Stimulated activated CD4-positive, alpha-beta T cell treated with anti-CD3 and anti-CD28 coated beads, Interleukin-12 subunit alpha, Interleukin-12 subunit beta, amount 100 ng/mL, for 24 hours (primary cell): ENCODE results near the gene NHSL2.
"Not testable (repeated sequence)": the region's sequence is repeated elsewhere in the genome, so short reads cannot be mapped to it uniquely, and the experiment has no call there.

ENCODE experiments used
- DNase-seq, 2 experiments: peaks; one replicate each; pipeline ENCODE4 v3.0.0-alpha.2; 2020; ENCODE audit warnings: low read depth in 2 of 2

Gene NHSL2

DNA sequence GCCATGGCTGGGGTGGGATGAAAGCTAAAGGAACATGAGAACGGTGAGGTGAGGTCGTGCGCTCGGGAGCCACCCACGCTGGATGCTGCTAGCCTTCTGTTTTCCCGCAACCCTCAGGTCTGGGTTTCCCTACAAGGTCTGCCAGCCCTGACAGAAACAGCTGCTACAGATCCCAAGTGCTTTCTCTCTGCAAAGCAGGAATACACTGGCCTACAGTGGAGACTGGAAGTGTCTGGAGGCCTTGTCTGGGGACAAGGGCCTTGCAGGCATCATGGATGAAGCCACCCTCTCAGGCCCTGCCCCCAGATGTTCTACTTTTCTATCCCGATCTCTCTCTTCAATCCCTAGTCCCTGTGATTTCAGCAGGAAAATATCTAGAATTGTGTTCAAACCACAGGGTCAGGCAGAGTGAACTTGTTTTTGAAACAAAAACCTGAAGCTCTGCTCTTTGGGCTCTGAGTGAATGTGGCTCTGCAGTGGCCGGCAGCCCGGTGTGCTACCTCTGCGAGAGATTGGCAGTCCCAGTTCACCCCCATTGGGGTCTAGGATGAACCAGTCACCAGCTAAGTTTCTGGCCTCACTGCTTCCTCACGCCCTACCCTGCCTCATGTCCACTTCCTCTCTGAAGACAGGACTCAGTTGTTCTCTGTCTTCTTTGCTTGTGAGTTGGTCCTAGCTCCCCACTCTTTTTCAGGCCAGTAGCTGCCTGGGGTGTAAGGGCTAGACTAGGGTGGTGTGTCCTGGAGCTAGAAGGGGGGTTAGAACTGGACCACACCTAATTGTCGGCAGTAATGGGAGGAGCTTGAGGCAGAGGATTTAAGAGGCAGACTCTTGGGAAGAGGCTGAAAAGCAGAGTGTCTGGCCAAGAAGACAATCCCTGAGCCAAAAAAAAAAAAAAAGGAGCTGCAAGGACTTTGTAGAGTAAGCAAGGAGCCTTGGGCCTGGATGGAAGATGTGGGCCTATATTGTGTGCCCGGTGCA is 131.5 kb downstream of the NHSL2 start:
- no peak for DNase-seq

DNA sequence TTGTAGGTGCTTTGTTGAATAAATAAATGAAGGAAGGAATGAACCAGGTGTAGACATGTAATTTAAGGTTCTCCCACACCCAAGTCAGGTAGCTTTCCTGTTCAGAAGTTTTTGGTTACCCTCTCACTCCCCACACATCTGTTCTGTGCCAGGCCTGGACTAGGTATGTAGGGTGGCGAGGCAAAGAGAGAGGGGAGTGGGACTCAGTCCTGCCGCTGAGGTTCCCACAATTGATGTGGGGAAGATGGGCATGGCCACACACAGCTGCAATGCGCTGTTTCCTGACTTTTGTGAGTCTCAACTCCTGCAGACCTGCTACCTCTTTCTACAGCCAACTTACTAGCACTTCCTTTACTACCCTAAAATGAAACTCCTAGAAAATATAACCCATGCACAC is 132.2 kb downstream of the NHSL2 start:
- no peak for DNase-seq

DNA sequence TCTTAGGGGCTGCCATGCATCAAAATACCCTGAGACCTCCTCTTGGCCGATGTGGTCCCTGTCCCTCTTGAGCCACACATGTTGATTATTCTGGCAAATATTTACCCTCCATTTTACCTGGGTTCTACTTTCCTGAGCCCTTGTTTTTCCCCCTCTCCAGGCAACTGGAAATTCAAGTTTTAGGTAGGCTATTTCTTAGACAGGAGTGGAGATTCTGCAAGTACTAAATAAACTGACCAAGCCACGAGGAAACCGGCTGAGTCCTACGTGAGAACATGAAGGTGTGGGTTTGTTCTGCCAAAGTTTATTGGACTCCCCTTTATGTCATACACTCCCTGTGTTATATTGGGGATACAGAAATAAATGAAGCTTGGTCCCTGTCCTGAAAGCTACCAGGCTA is 133.0 kb downstream of the NHSL2 start:
- DNase-seq = no peak

DNA sequence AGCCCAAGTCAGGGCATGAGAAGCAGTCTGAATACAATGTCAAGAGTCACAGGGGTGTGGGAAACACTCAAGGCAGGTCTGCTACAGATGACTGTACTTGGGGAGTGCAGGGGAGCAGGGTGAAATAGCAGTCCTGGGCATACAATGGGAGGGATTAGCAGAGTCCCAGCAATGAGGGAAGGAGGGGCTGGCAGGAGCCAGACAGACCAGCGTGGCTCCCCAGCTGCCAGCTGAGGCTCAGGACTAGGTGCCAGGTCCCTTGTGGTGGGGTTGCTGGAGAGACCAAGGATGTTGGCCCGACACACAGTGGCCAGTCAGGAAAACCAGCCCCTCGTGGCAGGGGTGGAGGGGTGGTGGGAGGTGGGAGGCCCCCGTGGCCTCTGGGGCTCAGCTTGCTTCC is 134.5 kb downstream of the NHSL2 start:
- DNase-seq = no peak

DNA sequence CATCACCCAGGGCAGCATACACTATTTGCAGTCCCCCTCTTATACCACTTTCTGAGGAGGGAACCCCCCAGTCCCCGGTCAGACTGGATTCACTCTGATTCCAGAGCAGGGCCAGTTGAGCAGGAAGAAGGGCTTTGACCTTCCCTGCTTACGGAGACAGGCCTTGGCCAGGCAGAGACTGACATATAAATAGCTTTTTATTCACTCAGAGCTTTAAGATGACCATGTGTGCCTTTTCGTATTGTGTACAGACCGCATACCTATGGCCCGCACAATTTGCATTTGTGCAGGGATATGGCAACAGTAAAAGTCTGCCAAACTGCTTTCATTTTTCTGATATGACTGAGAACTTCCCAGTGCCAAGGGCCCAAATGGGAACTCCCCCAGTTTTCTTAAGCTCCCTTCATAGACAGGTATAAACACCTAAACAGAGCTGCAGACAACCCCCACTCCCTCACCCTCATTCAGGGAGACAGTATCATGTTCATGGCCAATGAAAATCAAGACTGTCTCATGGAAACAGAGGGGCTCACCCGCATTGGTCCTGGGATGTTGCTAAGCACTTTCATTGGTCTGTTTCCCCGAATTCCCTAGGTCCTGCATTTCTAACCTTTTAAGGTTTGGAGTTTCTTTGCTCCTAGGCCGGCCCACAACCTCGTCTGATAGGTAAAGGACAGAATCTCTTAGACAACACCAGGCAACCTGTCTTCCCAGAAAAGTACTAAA is 135.1 kb downstream of the NHSL2 start:
- DNase-seq = no peak

DNA sequence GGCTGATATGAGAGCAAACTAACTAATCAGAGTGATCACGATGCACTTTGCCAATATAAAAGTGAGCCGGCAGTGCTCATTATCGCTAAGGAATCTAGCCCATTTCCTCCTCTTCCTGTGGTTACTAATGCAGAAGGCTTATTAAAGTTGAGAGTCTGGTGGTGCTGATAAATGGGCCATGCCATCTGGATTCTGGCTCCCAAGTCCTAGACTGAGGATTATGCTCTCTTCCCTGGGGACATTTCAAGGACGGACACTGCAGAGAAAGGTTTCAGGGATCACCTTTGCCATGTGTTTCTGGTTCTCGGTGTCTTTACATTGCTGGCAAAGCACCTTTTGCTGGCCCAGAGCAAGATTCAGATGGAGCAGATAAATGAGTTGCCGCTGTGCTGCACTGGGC is 135.8 kb downstream of the NHSL2 start:
- no peak for DNase-seq

DNA sequence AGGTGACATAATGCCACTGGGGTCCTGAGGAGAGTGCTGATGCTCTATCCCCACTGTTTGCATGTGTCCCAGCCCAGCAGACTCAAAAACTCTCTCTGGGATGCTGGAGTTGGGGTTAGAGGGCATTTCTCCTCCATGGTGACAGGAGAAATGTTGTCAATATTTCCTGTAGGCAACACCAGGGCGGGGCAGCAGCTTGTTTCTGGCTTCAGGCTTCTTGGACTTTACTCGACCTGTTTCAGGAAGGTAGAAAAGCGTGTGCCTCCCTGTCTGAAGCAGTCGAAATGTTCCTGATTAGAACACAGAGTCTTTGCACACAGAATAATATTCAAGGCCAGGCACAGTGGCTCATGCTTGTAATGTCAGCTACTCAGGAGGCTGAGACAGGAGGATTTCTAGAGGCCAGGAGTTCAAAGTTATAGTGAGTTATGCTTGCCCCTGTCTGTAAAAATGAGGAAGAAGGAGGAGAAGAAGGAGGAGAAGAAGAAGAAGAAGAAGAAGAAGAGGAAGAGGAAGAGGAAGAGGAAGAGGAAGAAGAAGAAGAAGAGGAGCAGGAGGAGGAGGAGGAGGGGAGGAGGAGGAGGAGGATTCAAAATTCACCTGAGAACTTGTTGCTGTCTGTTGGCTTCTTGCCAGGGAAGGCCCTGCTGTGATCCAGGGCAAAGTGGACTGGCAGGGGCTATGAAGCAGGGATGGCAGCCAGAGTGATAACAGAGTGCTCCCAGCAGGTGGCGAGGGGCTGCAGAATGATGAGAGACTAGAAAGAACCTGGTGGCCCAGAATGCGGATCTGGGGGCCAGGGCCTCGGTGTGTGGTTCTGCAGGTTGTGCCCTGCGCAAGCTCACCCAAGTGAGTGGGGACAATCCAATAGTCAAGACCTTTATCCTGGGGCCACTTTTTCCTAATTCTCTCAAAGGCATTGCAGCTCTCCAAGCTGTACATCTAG is 138.1 kb downstream of the NHSL2 start:
- no peak for DNase-seq

DNA sequence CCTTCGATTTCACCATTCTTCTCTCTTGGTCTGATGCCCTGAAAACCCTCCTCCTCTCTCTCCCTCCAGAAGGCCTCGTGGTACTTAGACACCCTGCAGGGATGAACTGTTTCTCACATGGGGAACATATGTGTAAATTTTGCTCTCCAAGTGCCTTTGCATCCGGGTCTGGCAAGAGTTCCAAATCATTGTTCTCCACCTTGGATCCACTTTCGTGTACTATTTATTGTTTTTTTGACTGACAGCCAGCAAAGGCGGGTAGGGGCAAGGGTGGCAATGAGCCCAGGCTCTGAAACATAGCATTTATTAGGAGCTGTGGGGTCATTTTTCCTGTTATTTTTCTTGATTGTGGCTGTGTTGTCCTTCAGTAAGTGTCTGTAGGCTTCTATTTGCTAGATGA is 139.4 kb downstream of the NHSL2 start:
- no peak for DNase-seq

DNA sequence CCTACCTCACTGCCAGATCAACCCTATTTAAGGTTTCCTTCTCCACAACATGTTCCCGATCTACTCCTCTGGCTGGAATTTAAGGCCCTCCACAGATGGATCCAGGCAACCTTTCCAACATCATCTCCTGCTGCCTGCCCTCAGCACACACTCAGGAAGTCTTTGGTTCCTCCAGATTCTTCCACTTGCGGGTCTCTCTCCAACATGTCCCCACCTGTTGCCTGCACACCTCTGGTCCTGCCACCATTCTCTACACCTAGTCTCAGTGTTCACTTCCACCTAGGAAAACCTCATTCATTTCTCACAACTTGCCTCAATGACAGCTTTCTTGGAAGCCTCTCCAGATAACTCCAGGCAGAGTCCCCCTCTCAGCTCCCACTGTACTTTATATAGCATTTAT is 140.9 kb downstream of the NHSL2 start:
- no peak for DNase-seq

DNA sequence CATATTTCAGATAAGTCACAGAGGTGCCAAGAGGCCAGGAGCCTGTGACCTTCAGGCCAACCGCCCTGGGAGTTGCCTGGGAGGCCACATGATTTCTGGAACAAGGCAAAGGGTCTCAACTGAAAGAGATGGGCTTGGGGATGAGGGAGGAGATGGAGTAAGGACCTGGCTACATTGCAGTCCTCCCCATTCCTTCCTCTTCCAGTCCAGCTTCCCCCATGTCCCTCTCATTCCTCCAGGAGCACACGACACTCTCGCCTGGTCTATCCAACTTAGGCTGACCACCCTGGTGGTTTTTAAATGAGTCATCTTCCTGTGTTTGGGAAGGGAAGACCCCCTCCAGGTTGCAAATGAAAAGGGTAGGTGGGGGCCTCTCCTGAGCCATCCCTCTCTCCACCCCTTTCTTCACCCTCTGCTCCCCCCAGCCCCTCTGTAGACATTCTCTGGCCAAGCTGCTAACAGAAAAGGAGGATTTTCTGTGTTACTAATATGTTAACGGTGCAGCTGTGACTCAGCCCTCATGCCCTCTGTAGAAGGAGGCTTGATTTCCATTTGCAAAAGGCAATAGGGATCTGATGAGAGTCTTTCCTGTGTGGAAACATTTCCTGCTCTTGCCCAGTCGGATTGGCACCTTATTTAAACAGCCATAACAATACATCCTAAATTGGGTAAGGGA is 141.9 kb downstream of the NHSL2 start:
- no peak for DNase-seq

DNA sequence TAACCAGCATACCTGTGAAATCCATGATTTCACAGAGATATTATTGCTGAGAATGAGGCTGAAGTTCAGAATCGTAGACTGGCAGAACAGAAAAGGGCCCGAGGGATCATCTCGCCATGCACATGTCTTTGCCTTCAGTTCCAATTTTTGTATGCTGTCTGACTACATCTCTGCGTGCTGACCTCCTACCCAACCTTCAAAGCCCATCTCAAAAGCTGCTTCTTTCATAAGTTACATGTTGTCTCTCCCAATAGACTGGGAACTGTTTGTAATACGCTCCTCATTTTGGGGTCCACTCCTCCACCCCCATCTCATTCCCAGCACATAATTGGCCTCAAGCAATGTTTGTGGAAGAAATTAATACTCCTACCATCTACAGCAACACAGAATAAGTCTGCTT is 142.9 kb downstream of the NHSL2 start:
- DNase-seq = no peak

DNA sequence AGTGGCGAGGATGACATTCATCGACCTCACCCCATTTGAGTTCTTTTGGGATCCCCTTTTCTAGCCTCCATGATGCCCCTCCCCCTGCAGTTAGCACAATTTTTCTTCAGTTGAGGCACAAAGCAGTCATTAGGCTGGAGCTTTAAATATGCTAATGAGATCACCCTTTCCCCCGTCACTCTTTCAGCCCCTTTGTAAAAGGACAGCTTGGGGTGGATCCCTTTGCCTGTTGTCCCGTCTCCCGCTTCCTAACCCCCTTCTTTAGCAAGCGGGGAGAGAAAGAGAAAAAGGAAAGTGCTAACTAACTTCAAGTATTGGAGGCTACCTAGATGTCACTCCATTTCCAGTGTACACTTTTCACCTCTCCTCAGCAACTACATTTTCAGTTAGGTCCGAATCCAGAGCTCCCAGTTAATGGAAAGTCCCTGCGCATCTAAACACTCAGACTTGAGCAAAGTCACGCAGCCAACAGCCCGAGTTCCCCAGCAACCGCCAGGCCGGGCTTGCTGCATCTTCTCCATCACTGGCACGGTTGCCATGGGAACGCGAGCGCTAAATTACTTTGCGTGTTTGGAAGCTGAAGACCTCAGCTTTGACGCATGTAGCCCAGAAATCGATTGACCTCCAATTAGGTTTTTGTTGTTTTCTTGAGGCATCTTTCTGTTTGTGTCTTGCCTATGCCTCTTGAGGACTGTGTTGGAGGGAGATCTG is 144.3 kb downstream of the NHSL2 start:
- DNase-seq = no peak

DNA sequence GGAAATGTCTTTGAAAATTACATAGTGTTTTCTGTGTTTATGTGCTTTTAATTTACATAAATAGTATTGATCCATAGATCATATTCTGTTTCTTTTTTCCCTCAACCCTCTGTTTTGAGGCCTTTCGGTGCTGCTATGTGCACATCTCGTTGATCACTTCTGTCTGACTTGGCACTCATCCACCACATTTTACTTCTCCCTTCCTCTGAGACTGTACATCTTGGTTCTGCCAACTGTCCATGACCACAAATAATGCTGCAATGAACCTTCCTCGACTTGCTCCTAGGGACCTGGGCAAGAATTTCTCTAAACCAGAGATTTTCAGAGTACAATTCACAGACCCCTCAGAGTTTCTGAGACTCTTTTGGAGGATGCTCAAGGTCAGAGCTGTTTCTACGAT is 146.7 kb downstream of the NHSL2 start:
- no peak for DNase-seq

DNA sequence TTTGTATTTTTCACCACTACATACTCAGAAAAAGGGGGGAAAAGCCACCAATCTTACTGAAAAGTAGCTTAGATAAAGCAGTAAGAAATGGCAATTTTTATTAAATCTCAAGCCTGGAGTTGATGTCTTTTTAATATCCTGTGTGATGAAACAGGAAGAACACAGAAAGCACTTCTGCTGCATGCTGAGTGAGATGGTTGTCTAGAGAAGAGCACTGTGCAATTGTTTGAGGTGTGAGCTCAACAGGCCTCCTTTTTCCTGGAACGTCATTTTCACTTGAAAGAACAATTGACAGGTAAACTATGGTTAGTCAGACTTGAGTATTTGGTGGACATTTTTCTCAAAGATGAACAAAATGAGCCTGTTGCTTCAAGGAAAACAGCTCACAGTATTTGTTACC is 147.2 kb downstream of the NHSL2 start:
- DNase-seq = no peak

DNA sequence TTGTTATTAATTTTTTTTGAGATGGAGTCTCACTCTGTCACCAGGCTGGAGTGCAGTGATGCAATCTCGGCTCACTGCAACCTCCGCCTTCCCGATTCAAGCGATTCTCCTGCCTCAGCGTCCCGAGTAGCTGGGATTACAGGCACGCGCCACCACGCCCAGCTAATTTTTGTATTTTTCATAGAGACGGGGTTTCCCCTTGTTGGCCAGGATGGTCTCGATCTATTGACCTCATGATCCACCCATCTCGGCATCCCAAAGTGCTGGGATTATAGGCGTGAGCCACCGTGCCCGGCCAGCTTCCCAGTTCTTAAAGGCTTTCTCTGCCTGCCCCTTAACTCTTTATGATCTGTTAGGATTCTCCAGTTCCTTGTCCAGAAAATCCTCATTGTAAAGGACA is 147.7 kb downstream of the NHSL2 start:
- DNase-seq = not testable (repeated sequence)

DNA sequence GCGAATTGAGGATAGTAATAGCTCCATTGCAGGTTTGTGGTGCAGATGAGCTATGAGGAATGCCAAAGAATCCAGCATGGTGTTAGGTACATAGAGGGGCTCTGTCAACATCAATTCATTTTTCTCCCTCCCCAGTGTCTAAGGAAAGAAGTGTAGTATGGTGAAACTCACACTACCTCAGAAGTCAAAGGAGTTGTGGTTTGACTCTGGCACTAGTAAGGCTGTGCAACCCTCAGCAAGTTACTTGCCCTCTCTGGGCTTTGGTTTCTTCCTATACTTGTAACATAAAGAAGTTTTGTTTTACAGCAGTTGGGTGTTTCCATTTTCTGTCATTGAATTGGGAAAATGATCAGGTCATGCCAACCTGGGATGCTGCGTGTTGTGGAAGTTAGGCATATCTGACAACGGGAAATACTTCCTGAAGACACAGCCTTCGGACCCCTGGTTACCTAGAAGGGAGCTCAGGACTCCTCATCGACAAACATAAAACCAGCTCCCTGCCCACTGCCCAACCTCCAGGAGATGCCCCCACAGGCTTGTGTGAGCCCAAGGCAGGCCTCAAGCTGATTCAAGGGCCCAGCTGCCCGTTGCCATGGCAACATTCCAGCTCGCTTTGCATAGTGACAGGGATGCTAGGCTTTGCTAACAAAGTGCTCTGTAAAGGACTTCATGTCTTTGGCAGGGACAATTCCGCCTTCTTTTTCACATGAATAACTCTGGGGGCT is 149.7 kb downstream of the NHSL2 start:
- DNase-seq = no peak

DNA sequence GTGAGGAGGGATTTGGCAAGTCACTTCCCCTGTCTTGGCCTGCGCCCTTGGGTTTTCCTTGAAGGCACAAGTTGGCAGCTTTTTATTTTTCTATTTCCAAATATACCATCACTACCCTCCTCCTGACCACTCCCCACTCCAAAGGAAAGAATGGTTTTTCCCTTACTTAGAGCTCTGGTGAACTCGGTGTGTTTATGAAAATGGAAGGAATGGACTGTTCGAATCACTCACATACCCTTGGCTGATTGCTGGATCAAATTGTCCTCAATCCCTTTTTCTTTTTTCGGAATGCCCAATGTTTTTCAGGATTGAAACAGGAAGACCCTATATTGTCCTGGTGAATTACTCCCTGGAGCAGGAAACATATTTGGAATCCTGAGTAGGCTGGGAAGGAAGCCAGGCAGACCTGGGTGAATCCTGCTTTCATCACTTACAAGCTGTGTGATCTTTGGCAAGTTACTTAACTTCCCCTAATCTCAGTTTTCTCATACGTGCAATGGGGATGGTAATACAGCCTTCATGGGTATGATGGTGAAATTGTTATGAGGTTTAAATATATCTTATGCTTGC is 150.4 kb downstream of the NHSL2 start:
- DNase-seq = no peak

DNA sequence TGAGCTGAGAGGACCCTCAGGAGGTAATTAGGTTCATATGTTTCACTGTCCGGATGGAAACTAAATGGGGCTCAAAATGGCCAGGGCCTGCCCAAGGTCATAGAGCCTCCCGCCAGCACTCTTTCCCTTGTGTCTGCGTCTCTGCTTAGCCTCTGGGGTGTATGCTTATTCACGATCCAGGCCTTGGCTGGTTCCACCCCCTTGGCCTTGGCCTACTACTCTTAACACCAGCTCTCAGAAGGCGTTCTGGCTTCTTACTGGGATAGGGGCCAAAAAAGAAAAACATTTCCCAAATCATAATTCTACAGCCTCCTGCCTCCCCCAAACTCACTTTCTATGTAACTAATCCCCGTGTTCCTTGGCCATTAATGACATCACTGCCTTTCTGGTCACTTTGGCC is 152.3 kb downstream of the NHSL2 start:
- no peak for DNase-seq

DNA sequence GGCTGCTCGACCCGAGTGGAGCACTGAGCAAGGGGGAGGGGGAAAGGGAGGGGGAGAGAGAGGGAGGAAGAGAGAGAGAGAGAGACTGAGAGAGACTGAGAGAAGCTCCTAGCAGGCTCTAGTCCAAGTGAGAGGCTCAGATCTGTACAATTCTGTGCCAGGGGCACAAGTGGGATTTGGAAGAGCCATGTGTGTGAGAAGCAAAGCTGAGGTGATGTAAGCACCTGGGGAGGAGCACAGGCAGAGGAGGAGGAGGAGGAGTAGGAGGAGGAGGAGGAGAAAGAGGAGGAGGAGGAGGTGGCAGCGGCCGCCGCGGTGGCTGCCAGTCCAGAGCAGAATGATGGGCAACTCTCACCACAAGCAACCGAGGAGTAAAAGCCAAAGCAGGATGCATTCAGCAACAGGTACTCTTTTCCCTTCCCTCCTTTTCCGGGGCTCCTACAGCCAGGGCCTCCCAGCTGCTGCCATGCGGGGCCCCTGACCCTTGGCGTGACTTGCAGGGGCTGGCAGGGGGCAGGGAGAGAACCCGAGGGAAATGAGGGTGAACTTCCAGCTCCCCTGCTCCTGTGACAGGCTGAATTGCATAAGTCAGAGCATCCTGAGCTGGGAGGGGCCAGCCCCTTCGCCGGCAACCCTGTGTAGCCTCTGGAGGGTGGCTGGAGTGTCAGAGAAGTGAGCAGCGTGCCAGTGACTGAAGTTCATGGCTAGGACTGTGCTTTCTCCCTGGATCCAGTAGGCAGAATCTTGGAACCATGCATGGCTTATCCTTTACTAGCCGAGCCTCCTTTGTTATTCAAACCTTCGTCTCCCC is 158.9 kb downstream of the NHSL2 start:
- no peak for DNase-seq
